Measurements from ENCODE around the gene OR6B2. TPM values are rescaled to one million over a fixed set of nuclear protein-coding genes. Genes with fewer than 3 reads are reported as not detected.
"Not testable (repeated sequence)": the region's sequence is repeated elsewhere in the genome, so short reads cannot be mapped to it uniquely, and the experiment has no call there.

Gene OR6B2
- total RNA-seq, 4 donors from 2014 or later = not detected

DNA sequence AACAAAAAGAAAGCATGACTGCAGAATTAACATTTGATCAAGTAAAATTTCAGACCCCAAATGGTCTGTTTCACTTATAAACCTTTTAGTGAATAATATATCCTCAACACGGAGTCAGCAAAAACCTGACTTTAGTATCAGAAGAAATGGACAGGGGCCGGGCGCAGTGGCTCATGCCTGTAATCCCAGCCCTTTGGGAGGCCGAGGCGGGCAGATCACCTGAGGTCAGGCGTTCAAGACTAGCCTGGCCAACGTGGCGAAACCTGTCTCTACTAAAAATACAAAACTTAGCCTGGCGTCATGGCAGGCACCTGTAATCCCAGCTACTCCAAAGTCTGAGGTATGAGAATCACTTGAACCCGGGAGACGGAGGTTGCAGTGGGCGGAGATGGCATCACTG, 20.0 kb upstream of the OR6B2 start:
- 66 to 88% methylated on average over 12 of the region's 12 CpGs for WGBS, 2 donors
- Histone ChIP-seq H3K27ac (no peak overlapping the region), H3K27me3 (peaks cover 0 to 77% (median 0%) of the 10 kb centered on the region in 4 donors), H3K4me3 (no peak overlapping the region), H3K4me1 (no peaks in the 10 kb centered on the region), H3K9me3 (no peaks in the 10 kb centered on the region), H3K36me3 (no peaks in the 10 kb centered on the region)
- TF ChIP-seq, protein P1, sequence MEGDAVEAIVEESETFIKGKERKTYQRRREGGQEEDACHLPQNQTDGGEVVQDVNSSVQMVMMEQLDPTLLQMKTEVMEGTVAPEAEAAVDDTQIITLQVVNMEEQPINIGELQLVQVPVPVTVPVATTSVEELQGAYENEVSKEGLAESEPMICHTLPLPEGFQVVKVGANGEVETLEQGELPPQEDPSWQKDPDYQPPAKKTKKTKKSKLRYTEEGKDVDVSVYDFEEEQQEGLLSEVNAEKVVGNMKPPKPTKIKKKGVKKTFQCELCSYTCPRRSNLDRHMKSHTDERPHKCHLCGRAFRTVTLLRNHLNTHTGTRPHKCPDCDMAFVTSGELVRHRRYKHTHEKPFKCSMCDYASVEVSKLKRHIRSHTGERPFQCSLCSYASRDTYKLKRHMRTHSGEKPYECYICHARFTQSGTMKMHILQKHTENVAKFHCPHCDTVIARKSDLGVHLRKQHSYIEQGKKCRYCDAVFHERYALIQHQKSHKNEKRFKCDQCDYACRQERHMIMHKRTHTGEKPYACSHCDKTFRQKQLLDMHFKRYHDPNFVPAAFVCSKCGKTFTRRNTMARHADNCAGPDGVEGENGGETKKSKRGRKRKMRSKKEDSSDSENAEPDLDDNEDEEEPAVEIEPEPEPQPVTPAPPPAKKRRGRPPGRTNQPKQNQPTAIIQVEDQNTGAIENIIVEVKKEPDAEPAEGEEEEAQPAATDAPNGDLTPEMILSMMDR (IDR thresholded peaks at IDR 0.05) = no peak
- no peak for TF ChIP-seq POLR2A (IDR thresholded peaks at IDR 0.05)
- no peak for DNase-seq
- intact Hi-C loops (cut with DNase I) = no loop called here

DNA sequence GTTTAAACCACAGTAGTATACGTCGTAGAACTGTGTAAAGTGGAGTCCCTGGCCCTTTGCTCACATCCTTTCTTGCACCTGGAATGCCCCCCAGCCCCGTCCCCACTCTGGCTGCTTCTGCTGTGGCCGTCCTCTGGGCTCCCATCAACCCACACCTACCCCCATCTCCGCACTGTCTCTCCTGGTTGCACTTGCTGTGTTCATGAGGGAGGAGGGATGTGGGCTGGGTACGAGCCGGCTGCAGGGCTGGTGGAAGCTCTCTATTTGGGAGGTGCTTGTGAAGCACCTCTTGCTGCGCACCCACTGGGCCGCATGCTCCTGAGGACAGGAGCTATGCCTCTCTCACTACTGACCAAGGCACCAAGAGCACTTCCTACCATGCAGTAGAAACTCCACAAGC, 18.0 kb upstream of the OR6B2 start:
- intact Hi-C loops (cut with DNase I) = no loop called here
- DNase-seq = no peak
- Histone ChIP-seq H3K4me1 (peaks cover 0 to 13% (median 0%) of the 10 kb centered on the region in 3 donors), H3K27me3 (peaks cover 0 to 67% (median 0%) of the 10 kb centered on the region in 4 donors), H3K9me3 (no peaks in the 10 kb centered on the region), H3K36me3 (no peaks in the 10 kb centered on the region), H3K27ac (no peak overlapping the region), H3K4me3 (no peak overlapping the region)
- no peak for TF ChIP-seq POLR2A (IDR thresholded peaks at IDR 0.05)
- TF ChIP-seq, protein P1 (IDR thresholded peaks at IDR 0.05) = no peak
- 72 to 73% methylated on average over 6 to 9 of the region's 9 CpGs for WGBS, 2 donors

DNA sequence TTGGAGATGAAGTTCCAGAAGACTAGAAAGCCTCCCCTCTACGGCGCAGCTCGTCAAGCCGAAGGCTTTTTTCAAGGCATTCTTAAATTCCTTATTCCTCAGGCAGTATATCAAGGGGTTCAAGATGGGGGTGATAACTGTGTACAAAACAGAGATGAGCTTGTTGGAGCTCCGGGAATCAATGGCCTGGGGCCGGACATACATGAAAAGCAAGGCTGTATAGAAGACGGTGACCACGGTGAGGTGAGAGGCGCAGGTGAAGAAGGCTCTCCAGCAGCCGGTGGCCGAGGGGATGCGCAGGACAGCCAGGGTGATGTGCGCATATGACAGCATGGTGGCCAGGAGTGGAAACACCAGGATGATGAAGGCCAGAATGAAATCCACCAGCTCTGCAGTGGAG, 14.9 kb upstream of the OR6B2 start:
- DNase-seq = no peak
- Histone ChIP-seq H3K36me3 (no peaks in the 10 kb centered on the region), H3K27me3 (peaks cover 0 to 60% (median 0%) of the 10 kb centered on the region in 4 donors), H3K4me1 (peaks cover 0 to 20% (median 0%) of the 10 kb centered on the region in 3 donors), H3K27ac (no peak overlapping the region), H3K4me3 (no peak overlapping the region), H3K9me3 (no peaks in the 10 kb centered on the region)
- WGBS, 2 donors = 88 to 94% methylated on average over 12 to 13 of the region's 13 CpGs
- no peak for TF ChIP-seq POLR2A (IDR thresholded peaks at IDR 0.05)
- intact Hi-C loops (cut with DNase I) = no loop called here

DNA sequence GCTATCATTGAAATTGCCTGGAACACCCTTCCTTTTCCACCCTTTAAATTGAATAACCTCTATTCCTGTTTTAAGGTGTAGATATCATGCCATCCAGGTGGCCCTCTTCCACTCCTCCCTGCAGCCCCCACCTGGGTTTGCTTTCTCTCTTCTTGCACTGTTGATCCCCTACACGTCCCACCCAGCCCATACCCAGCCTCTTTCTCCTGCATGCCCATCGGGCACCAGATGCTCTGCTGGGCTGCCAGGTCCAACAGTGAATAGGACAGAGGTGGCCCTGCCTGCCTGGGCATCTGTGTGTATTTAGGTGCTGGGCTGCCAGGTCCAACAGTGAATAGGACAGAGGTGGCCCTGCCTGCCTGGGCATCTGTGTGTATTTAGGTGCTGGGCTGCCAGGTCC, 13.9 kb upstream of the OR6B2 start:
- WGBS, 2 donors = 25% methylated on average over 1 of the region's 2 CpGs; no CpG with 5 or more reads in 1 of the 2 donors
- intact Hi-C loops (cut with DNase I); H3K36me3 ChIP-seq; H3K9me3 ChIP-seq; DNase-seq; H3K4me3 ChIP-seq: not testable (repeated sequence)
- Histone ChIP-seq H3K27ac (peak overlapping the region in 1 of 4 donors; percentile 39), H3K4me1 (peaks cover 0 to 26% (median 0%) of the 10 kb centered on the region in 3 donors), H3K27me3 (peaks cover 0 to 63% (median 0%) of the 10 kb centered on the region in 4 donors)

DNA sequence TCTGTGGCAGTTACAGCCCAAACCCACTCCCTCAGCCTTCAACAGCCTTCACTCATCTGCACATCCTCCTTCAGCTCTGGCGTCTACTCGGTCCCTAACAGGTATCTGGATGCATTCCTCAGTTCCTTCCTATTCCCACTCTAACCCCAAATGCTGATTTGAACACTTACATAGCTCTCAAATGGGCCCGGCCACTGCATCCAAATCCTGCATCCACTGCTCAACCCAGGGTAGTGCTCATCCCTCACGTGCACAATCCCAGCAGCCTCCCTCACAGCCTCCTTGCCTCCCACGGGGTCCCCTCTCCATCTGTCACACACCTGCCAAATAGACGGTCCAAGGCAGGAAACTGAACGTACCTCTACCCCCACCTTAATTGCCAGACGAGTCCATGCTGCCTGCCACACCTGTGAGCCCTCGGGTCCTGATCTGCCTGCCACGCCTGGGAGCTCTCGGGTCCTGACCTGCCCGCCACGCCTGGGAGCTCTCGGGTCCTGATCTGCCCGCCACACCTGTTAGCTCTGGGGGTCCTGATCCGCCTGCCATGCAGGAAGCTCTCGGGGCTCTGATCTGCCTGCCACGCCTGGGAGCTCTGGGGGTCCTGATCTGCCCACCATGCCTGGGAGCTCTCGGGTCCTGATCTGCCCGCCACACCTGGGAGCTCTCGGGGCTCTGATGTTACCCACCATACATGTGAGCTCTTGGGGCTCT, 13.2 kb upstream of the OR6B2 start:
- peaks cover 0 to 26% (median 0%) of the 10 kb centered on the region in 3 donors for H3K4me1 ChIP-seq
- H3K27ac ChIP-seq = peak overlapping the region in 2 of 4 donors; percentile 14 to 39
- intact Hi-C loops (cut with DNase I) = no loop called here
- peaks cover 0 to 56% (median 0%) of the 10 kb centered on the region in 4 donors for H3K27me3 ChIP-seq
- no peak overlapping the region for H3K4me3 ChIP-seq
- no peak for DNase-seq
- H3K36me3 ChIP-seq = no peaks in the 10 kb centered on the region
- TF ChIP-seq, protein P1 (IDR thresholded peaks at IDR 0.05) = no peak
- no peak for TF ChIP-seq POLR2A (IDR thresholded peaks at IDR 0.05)
- WGBS, 2 donors = 37 to 44% methylated on average over 14 to 19 of the region's 21 CpGs
- no peaks in the 10 kb centered on the region for H3K9me3 ChIP-seq

DNA sequence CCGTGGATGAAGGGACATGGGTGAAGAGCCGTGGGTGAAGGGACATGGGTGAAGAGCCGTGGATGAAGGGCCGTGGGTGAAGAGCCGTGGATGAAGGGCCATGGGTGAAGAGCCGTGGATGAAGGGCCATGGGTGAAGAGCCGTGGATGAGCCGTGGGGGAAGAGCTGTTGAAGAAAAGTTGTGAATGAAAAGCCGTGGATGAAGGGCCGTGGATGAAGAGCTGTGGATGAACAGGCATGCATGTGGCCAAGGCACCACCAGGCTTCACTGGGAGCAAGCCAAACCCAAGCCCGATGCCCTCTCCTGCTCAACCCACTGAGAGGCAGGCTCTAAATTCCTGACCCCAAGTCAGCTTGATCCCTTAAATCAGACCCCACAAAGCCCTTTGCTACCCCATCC, 12.5 kb upstream of the OR6B2 start:
- H3K27ac ChIP-seq = peak overlapping the region in 1 of 4 donors; percentile 14
- intact Hi-C loops (cut with DNase I) = no loop called here
- H3K9me3 ChIP-seq = no peaks in the 10 kb centered on the region
- H3K36me3 ChIP-seq = no peaks in the 10 kb centered on the region
- TF ChIP-seq POLR2A (IDR thresholded peaks at IDR 0.05) = no peak
- TF ChIP-seq, protein P1 (IDR thresholded peaks at IDR 0.05) = no peak
- H3K4me1 ChIP-seq = peaks cover 0 to 26% (median 0%) of the 10 kb centered on the region in 3 donors
- WGBS, 2 donors = 72 to 85% methylated on average over 11 of the region's 11 CpGs
- no peak overlapping the region for H3K4me3 ChIP-seq
- no peak for DNase-seq
- H3K27me3 ChIP-seq = peaks cover 0 to 49% (median 0%) of the 10 kb centered on the region in 4 donors

Measured in esophagus squamous epithelium (tissue), 5 donors.